GM20000 (cell line): ENCODE data around the gene TCP11.

ENCODE experiments used
- DNase-seq: peaks from one replicate; pipeline ENCODE4 v3.0.0; 2012; ENCODE audit warnings: low spot score
- CTCF ChIP-seq: IDR thresholded peaks from 2 replicates; pipeline ENCODE4 v1.5.1; 2012; ENCODE audit warnings: mild to moderate bottlenecking, control low read depth; ENCODE audit errors: extremely low read depth, missing control alignments

Gene TCP11

DNA sequence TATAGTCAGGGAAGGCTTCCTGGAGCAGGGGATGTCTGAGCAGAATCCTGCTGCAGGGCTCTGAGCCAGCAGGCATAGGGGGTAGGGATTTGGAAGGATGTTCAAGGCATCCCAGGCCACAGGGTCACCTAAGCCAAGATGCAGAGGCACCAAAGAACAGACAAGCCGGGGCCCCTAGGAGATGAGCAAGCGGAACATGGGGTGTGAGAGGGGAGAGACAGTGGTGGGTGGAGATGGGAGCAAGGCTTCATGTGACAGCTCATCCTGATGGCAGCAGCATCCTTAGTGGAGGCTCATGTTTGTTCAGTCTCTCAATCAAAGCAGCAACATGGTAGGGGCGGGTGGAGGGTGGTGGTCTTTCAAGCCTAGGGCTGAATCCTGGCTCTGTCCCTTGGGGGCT, 29.8 kb upstream of the TCP11 start:
- DNase-seq = no peak

DNA sequence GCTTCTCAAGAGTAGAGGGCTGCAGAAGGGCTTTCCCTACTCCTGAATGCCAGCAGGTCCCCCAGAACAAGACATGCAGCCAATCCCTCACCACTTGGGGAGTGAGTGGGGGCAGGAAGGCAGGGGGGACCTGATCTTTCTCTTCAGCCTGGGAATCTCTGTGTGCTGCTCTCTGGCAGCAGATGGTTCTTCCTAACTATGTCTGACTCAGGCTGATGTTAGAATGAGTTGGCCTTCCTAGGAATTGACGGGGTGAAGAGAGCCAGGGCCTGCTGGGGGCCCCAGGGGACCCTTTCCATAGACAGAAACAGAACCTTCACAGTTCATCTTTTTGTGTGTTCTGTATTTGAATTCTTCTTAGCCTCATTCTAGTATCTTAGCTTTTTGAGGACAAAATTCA, 29.0 kb upstream of the TCP11 start:
- no peak for DNase-seq
- no peak for TF ChIP-seq CTCF

More for the DNA sequence above, 29.8 kb upstream of the TCP11 start:
- TF ChIP-seq CTCF = no peak

- TF ChIP-seq CTCF = no peak
- no peak for DNase-seq
Observed at GRCh38 chr6:35168461-35168861, 27.3 kb upstream of the TCP11 start.

GRCh38 chr6:35167505-35167904, 26.4 kb upstream of the TCP11 start:
- TF ChIP-seq CTCF = no peak

GRCh38 chr6:35166520-35166919, 25.4 kb upstream of the TCP11 start:
- DNase-seq = no peak
- no peak for TF ChIP-seq CTCF

More at GRCh38 chr6:35167505-35167904, 26.4 kb upstream of the TCP11 start:
- no peak for DNase-seq

- no peak for TF ChIP-seq CTCF
- DNase-seq = no peak
Observed at GRCh38 chr6:35166116-35166515, 25.0 kb upstream of the TCP11 start.

DNA sequence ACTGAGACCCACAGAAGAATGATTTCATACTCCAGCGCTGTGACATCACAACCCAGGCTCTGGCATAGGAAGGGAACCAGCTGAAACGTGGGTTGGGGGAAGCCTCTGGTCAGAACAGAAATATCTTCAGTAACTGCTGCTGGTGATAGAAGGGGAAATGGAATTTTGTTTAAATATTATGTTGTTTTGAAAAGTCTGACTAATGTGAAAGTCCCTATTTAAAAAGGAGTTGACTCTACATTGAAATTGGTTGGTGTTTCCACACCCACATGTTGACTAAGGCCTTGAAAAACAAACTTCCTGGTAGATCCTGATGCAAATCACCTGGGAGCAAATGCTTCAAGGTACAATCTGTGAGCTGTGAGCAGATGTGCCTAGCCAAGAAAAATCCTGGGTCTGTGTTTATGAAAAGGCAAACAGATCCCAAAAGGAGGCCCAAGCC, 24.5 kb upstream of the TCP11 start:
- DNase-seq = no peak
- no peak for TF ChIP-seq CTCF
